SK-N-SH treated with all-trans-retinoic acid at 6 μM for 48 hours (cell line): ENCODE measurements around the gene DAB2.

ENCODE experiments used
- ATAC-seq: fragments of 200-7000 bp; cut with Tn5 transposase; 3 replicates; pipeline ENCODE4 v1.9.1; 2020; ENCODE audit warnings: mild to moderate bottlenecking, moderate library complexity
- ARNTL ChIP-seq: fragments of 450-650 bp; formaldehyde crosslinking; IDR thresholded peaks from 2 replicates; pipeline ENCODE4 v1.5.0; 2020; ENCODE audit warnings: low read depth, mild to moderate bottlenecking, moderate library complexity, borderline replicate concordance
- BACH2 ChIP-seq: fragments of 250-450 bp; sonication (Bioruptor Pico); IDR thresholded peaks from 2 replicates; pipeline ENCODE4 v1.9.0; 2021; ENCODE audit warnings: mild to moderate bottlenecking, borderline replicate concordance
- CREB5 ChIP-seq: fragments of 250-450 bp; sonication (Bioruptor Pico); IDR thresholded peaks from 2 replicates; pipeline ENCODE4 v1.5.1; 2020; ENCODE audit warnings: low read depth, mild to moderate bottlenecking, moderate library complexity
- CSDC2 ChIP-seq: fragments of 250-450 bp; sonication (Bioruptor Pico); IDR thresholded peaks from 2 replicates; pipeline ENCODE4 v1.5.0; 2020; ENCODE audit warnings: mild to moderate bottlenecking, moderate library complexity
- CSRNP3 ChIP-seq: fragments of 250-450 bp; sonication (Bioruptor Pico); IDR thresholded peaks from 2 replicates; pipeline ENCODE4 v1.5.1; 2021; ENCODE audit warnings: mild to moderate bottlenecking, moderate library complexity
- ESRRG ChIP-seq: fragments of 250-450 bp; sonication (Bioruptor Pico); IDR thresholded peaks from 2 replicates; pipeline ENCODE4 v1.6.1; 2021; ENCODE audit warnings: mild to moderate bottlenecking
- OSR1 ChIP-seq: fragments of 250-450 bp; sonication (Bioruptor Pico); IDR thresholded peaks from 2 replicates; pipeline ENCODE4 v1.8.0; 2022; ENCODE audit warnings: moderate library complexity, mild to moderate bottlenecking, inconsistent platforms
- PPARA ChIP-seq: fragments of 250-450 bp; sonication (Bioruptor Pico); IDR thresholded peaks from 2 replicates; pipeline ENCODE4 v1.5.0; 2020; ENCODE audit warnings: mild to moderate bottlenecking, borderline replicate concordance
- RARB ChIP-seq: fragments of 250-450 bp; sonication (Bioruptor Pico); IDR thresholded peaks from 2 replicates; pipeline ENCODE4 v1.8.0; 2021; ENCODE audit warnings: mild to moderate bottlenecking, moderate library complexity
- TCF4 ChIP-seq: fragments of 250-450 bp; sonication (Bioruptor Pico); IDR thresholded peaks from 2 replicates; pipeline ENCODE4 v1.8.0; 2021; ENCODE audit warnings: mild to moderate bottlenecking, moderate library complexity, borderline replicate concordance
- TOX ChIP-seq: fragments of 250-450 bp; sonication (Bioruptor Pico); IDR thresholded peaks from 2 replicates; pipeline ENCODE4 v1.8.0; 2021; ENCODE audit warnings: mild to moderate bottlenecking, moderate library complexity, borderline replicate concordance
- ZC3H10 ChIP-seq: fragments of 250-450 bp; sonication (Bioruptor Pico); IDR thresholded peaks from 2 replicates; pipeline ENCODE4 v1.5.1; 2021; ENCODE audit warnings: mild to moderate bottlenecking, moderate library complexity
- ZFP3 ChIP-seq: fragments of 250-450 bp; sonication (Bioruptor Pico); IDR thresholded peaks from 2 replicates; pipeline ENCODE4 v1.5.0; 2020; ENCODE audit warnings: mild to moderate bottlenecking, moderate library complexity
- ZFP30 ChIP-seq: fragments of 450-650 bp; formaldehyde crosslinking; IDR thresholded peaks from 2 replicates; pipeline ENCODE4 v1.5.0; 2022; ENCODE audit warnings: mild to moderate bottlenecking, moderate library complexity
- ZNF565 ChIP-seq: fragments of 450-650 bp; formaldehyde crosslinking; conservative IDR thresholded peaks from 2 replicates; pipeline ENCODE4 v1.5.0; 2020; ENCODE audit warnings: low read depth, mild to moderate bottlenecking, moderate library complexity
- ZNF70 ChIP-seq: fragments of 450-650 bp; formaldehyde crosslinking; IDR thresholded peaks from 2 replicates; pipeline ENCODE4 v1.5.0; 2020; ENCODE audit warnings: mild to moderate bottlenecking, moderate library complexity
- ZNF8 ChIP-seq: fragments of 450-650 bp; formaldehyde crosslinking; IDR thresholded peaks from 2 replicates; pipeline ENCODE4 v1.5.0; 2020; ENCODE audit warnings: mild to moderate bottlenecking, moderate library complexity
- TF ChIP-seq, protein P1 (sequence below): fragments of 250-450 bp; sonication (Bioruptor Pico); IDR thresholded peaks from 2 replicates; pipeline ENCODE4 v1.5.0; 2020; ENCODE audit warnings: mild to moderate bottlenecking, moderate library complexity
- TF ChIP-seq, protein P2 (sequence below): fragments of 250-450 bp; sonication (Bioruptor Pico); IDR thresholded peaks from 2 replicates; pipeline ENCODE4 v1.8.0; 2021; ENCODE audit warnings: low read depth, mild to moderate bottlenecking, moderate library complexity, borderline replicate concordance

Gene DAB2

DNA sequence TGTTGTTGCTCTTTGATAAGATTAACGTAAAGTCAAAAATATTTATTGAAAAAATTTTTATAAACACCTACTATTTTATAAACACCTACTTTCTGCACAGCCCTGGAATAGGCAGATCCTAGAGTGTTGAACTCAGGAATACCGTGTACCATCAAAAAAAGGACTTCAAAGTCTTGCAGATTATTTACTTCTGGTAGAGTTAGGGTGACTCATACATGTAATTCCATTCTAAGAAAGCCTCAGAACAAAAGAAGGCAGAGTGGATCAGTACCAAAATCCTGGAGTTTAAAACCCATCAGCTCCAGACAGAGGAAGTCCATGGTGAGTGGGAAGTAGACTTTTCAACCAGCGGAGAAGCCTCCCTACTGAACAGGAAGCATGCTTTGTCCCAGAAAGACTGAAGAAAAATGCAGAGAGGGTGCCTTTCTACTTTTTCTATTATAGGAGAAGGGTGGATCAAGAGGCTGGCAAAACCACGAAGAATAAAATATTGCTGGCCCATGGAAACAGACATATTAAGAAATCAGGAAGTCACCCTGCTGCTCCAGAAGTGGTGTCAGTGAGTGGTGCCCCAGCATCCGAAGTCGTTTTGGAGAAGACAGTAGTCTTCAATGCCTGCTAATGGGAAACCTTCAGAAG, 45.1 kb upstream of the DAB2 start:
- TF ChIP-seq TCF4 (CRISPR knock-in tag): no peak
- no peak for ATAC-seq

- ATAC-seq: no peak
- no peak for TF ChIP-seq ZFP3
- TF ChIP-seq PPARA (CRISPR knock-in tag): no peak
- TF ChIP-seq CSRNP3 (CRISPR knock-in tag): no peak
- TF ChIP-seq ESRRG (CRISPR knock-in tag): no peak
- TF ChIP-seq ARNTL (CRISPR knock-in tag): no peak
- TF ChIP-seq RARB: no peak
- TF ChIP-seq ZNF70 (CRISPR knock-in tag): no peak
- no peak for TF ChIP-seq ZFP30 (CRISPR knock-in tag)
- TF ChIP-seq TCF4 (CRISPR knock-in tag): no peak
- no peak for TF ChIP-seq OSR1
- TF ChIP-seq CSDC2 (CRISPR knock-in tag): no peak
- no peak for TF ChIP-seq CREB5 (CRISPR knock-in tag)
- TF ChIP-seq BACH2 (CRISPR knock-in tag): no peak
- TF ChIP-seq ZC3H10 (CRISPR knock-in tag): no peak
These were observed 44.4 kb upstream of the DAB2 start for GRCh38 chr5:39469176-39469575.

DNA sequence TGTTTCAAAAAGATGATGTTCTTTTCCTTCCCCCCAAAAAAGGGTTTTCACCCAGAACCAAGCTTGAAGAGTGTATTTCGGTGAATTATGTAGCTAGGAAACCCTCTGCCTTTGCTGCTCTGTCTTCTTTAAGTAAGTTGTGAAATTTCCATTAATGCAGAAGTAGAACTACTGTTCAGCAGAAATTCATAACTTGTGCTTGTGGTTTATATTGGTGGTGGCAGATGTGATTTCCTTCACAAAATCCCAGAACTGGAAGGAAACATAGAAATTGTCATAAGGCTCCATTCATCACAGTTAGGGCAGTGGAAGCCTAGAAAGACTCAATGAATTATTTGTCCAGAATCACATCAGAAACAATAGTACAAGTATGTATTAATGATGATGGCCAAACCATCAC, 42.1 kb upstream of the DAB2 start:
- ATAC-seq: no peak
- TF ChIP-seq ZNF8 (no peak), TOX (CRISPR knock-in tag) (no peak), ZNF70 (CRISPR knock-in tag) (no peak), CSDC2 (CRISPR knock-in tag) (no peak), ESRRG (CRISPR knock-in tag) (no peak), CSRNP3 (CRISPR knock-in tag) (no peak), TCF4 (CRISPR knock-in tag) (no peak), ZNF565 (CRISPR knock-in tag) (no peak), ARNTL (CRISPR knock-in tag) (no peak), BACH2 (CRISPR knock-in tag) (no peak), RARB (no peak)
- TF ChIP-seq, protein P1, sequence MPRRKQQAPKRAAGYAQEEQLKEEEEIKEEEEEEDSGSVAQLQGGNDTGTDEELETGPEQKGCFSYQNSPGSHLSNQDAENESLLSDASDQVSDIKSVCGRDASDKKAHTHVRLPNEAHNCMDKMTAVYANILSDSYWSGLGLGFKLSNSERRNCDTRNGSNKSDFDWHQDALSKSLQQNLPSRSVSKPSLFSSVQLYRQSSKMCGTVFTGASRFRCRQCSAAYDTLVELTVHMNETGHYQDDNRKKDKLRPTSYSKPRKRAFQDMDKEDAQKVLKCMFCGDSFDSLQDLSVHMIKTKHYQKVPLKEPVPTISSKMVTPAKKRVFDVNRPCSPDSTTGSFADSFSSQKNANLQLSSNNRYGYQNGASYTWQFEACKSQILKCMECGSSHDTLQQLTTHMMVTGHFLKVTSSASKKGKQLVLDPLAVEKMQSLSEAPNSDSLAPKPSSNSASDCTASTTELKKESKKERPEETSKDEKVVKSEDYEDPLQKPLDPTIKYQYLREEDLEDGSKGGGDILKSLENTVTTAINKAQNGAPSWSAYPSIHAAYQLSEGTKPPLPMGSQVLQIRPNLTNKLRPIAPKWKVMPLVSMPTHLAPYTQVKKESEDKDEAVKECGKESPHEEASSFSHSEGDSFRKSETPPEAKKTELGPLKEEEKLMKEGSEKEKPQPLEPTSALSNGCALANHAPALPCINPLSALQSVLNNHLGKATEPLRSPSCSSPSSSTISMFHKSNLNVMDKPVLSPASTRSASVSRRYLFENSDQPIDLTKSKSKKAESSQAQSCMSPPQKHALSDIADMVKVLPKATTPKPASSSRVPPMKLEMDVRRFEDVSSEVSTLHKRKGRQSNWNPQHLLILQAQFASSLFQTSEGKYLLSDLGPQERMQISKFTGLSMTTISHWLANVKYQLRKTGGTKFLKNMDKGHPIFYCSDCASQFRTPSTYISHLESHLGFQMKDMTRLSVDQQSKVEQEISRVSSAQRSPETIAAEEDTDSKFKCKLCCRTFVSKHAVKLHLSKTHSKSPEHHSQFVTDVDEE: no peak
- TF ChIP-seq, protein P2, sequence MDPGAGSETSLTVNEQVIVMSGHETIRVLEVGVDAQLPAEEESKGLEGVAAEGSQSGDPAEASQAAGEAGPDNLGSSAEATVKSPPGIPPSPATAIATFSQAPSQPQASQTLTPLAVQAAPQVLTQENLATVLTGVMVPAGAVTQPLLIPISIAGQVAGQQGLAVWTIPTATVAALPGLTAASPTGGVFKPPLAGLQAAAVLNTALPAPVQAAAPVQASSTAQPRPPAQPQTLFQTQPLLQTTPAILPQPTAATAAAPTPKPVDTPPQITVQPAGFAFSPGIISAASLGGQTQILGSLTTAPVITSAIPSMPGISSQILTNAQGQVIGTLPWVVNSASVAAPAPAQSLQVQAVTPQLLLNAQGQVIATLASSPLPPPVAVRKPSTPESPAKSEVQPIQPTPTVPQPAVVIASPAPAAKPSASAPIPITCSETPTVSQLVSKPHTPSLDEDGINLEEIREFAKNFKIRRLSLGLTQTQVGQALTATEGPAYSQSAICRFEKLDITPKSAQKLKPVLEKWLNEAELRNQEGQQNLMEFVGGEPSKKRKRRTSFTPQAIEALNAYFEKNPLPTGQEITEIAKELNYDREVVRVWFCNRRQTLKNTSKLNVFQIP (CRISPR knock-in tag): no peak

- no peak for ATAC-seq
- no peak for TF ChIP-seq CSDC2 (CRISPR knock-in tag)
- TF ChIP-seq ZFP30 (CRISPR knock-in tag): no peak
These were observed 41.1 kb upstream of the DAB2 start for GRCh38 chr5:39465843-39466242.
